IPS-NIHi11 (cell line): Measurements from ENCODE around the gene PSME1.
A peak's percentile ranks its signal among the peaks of the same experiment; 100 is the strongest.

Experiments
- DNase-seq: peaks from one replicate; pipeline ENCODE4 v3.0.0; 2012; ENCODE audit warnings: mixed read lengths, low spot score

Gene PSME1

DNA sequence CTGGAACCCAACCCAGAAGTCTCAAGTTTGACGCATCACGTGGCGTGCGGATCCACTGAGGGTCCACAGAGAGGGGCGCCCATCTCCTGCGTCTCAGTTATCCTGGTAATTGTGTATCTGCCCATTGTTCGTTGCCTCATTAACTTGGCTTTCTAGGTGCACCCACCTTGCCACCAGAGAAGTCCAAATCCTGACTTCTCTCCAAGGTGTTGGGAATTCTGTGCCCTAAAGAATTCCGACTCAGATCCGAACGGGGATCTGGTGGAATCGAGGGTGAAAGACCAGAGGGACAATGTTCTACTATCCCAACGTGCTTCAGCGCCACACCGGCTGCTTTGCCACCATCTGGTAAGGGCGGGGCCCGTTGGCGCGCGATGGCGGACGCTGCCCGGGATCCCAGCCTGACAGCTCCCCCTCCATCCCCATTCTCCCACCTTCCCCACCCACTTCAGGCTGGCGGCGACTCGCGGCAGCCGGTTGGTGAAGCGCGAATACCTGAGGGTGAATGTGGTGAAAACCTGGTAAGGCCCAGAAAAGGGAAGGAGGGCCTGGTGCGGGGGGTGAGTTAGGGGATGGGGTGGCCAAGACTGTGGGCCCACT lies 36.4 kb downstream of the PSME1 start:
- no peak for DNase-seq

DNA sequence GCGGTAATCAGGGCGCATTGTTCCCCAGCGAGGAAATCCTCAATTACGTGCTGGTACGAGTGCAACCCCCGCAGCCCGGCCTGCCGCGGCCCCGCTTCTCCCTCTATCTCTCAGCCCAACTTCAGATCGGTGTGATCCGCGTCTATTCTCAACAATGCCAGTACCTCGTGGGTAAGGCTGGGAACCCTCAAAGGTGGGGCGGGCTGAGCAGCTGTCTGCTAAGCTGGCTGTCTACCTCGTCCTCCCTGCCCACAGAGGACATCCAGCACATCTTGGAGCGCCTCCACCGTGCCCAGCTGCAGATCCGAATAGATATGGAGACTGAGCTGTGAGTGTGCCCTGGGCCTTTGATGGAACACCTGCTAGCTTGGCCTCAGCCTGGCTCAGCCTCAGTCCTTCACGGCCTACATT lies 36.9 kb downstream of the PSME1 start:
- DNase-seq = no peak

- DNase-seq = no peak
These were observed 40.6 kb downstream of the PSME1 start for GRCh38 chr14:24176599-24176998.

GRCh38 chr14:24177041-24177825 lies 41.2 kb downstream of the PSME1 start:
- no peak for DNase-seq

DNA sequence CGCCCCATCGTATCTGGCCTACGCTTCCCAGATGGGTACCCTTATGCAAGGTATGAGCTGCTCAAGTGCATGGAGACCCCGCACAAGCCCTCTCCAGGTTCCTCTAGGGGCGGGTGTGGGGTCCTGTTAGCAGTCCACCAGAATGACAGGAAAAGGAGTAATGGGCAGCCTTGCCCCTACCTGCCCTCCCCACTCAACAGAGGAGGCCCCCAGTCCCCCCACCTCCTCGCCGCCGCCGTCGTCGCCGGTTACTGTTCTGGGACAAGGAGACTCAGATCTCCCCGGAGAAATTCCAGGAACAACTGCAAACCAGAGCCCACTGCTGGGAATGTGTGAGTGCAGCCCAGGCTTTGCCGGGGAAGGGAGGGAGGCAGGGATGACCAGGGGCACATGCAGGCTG lies 41.9 kb downstream of the PSME1 start:
- DNase-seq = no peak

GRCh38 chr14:24178399-24179178 lies 42.6 kb downstream of the PSME1 start:
- DNase-seq = no peak

GRCh38 chr14:24179294-24179960 lies 43.4 kb downstream of the PSME1 start:
- no peak for DNase-seq

- peak; percentile 27 for DNase-seq
These were observed 44.2 kb downstream of the PSME1 start for GRCh38 chr14:24179961-24180796.

DNA sequence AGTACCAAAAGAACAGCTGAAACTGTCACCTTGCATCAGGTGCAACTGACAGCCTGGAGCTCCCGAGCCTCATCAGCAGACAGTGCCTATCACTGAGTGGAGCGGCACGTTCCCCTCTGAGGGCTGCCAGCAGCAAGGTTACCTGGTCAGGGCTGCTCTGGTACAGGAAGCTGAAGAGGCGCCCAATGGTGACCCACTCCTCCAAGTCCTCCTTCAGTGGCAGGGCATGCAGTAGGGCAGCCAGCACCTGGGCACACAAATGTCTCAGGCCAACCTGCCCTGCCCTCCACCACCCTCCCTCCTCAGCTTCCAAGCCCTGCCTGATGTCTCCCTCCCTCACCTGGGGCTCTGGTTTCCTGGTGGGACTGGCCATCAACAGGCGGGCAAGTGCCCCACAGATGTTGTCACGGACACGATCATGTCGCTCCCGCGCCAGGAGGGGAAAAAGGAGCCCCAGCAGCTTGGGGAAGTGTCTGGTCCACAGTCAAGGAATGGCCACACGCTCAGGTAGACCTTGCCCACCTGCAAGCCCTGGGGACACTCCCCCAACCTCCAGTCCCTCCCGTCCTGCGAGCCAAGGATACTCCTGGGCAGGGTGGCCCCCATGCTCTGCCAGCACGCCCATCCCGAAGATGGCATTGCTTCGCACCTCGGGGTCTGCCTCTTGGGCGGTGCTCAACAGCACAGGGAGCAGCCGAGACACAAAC lies 45.5 kb downstream of the PSME1 start:
- DNase-seq = no peak

- no peak for DNase-seq
These were observed 46.3 kb downstream of the PSME1 start for GRCh38 chr14:24182110-24182882.

DNA sequence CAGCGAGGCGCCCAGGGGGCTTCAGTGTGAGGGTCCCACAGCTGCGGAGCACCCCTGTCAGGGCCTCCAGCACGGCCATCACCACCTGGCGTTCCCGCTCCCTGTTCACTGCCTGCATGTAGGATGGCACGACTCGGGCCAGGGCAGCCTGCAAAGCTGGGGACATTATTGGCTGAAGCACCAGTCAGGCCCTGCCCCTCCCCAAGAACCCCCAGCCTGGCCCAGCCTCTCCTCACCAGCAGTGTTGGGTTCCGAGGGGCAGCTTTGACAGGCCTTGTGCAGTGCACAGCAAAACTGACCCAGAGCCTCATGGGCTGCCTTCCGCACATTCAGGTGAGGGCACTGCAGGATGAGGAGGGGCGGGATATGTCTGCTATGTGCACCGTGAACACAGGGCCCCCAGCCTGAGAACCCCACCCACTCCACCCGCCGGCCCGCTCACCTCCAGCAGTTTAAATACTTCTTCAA lies 47.1 kb downstream of the PSME1 start:
- DNase-seq = no peak

DNA sequence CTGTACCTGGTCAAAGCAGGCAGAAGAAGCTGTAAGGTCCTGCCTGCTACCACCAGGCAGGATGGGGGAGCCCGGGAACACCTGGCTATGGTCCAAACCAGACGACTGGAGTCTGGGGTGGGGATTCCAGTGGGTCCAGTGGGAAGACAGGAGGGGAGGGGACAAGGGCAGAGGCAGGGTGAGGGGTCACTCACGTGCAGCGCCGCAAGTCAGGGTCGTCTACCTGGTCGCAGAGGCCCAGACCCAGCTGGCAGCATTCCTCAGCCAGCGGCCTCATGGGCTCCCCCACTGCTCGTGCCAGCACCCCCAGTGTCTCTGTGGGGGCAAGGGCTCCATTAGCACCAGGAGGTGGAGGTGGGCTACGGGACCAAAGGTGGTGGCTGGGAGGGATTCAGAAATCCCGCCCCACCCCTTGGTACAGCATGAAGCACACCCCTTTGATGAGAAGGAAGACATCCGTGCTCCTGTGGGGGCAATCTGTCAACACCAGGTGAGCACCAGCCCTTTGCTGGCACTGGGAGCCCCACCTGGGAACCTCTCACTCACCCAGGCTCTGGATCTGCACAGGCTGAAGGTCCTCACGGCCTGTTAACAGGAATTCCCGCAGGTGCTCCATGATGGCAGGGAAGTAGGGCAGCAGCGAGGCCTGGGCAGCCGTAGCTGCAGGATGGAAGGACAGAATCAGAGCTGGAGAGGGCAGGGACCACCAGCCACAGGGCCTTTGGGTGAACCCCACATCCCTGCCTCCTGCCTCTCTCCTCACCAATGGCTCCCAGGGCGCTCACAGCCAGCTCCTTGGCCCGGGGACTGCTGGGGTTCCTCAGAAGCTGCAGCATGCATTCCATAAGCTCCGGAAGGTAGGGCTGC lies 48.3 kb downstream of the PSME1 start:
- DNase-seq = no peak

- no peak for DNase-seq
These were observed 49.0 kb downstream of the PSME1 start for GRCh38 chr14:24185026-24185425.

- no peak for DNase-seq
These were observed 49.7 kb downstream of the PSME1 start for GRCh38 chr14:24185741-24186140.

DNA sequence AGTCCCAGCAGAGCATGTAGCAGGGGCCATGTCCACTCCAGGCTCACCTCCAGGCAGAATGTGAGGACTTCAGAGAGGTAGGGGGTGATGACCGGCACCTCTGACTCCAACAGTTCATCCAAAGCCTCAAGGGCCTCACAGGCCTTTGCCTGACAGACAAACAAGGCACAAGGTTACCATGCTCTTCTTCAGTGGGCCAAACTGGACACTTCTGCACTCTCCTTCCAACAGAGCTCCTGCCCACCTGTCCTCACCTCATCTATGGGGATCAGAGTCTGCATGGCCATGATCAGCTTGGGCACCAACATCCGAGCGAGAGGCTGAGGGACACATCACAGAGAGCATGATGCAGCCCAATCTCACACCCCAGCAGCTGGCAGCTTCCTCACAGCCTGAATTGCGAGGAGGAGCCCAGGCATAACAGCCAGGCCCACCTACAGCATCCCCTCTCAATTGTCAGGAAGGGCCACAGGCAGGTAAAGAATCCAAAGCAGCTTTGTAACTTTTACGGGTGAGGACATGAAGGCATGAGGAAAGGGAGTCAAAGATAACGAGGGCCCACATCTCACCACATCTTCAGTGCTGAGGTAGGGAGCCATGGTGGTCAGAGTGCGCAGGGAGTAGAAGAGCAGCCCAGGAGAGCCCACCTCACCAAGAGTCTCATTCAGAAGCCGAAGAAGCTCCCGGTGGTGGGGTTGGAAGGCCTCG lies 51.0 kb downstream of the PSME1 start:
- no peak for DNase-seq

DNA sequence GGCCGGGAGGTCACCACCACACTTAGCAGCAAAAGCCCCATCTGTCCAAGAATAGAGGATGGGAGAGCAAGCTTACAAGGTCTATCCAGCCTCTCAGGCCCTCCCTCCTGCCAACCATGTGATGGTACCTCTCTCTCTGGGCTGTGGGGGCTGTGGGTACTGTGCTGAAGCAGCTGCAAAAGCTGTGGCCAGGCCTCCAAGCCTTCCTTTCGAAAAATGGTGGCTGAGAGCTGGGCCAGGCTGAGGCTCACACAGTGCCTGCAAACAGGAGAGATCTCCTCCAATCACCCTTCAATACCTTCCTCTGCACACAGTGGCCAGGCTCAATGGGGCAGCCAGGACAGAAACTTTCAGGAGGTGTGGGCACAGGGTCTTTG lies 51.5 kb downstream of the PSME1 start:
- DNase-seq = no peak
